GM12878 (cell line): ENCODE data around the gene OR11A1. TPM values are rescaled to one million over a fixed set of nuclear protein-coding genes. Genes with fewer than 3 reads are reported as not detected.

ENCODE experiments used
- ATAC-seq: fragments of 200-7000 bp; cut with Tn5 transposase; 3 replicates; pipeline ENCODE4 v1.9.1; 2020; ENCODE audit warnings: mild to moderate bottlenecking, moderate library complexity
- BruUV-seq: library from RNA; stranded (reverse); fragments of 400-500 nt; replicated peaks from 2 replicates; lab custom pipeline; 2021; lab: Mats Ljungman, UMichigan
- CTCF ChIA-PET: fragments of 300-600 bp; sonication (Branson Sonifier 250); formaldehyde crosslinking; extraction: SDS; loops from one replicate; lab custom pipeline; 2021; ENCODE audit warnings: inconsistent platforms; lab: Yijun Ruan, JAX
- POLR2A ChIA-PET: fragments of 350-600 bp; formaldehyde crosslinking; extraction: SDS; loops from one replicate; lab custom pipeline; 2021; ENCODE audit warnings: inconsistent platforms; lab: Charles Lee
- RAD21 ChIA-PET: fragments of 300-600 bp; sonication (Branson Sonifier 250); formaldehyde crosslinking; loops from one replicate; lab custom pipeline; 2023; ENCODE audit warnings: antibody characterized with exemption; ENCODE audit not compliant: unreplicated experiment; lab: Charles Lee
- SMC1A ChIA-PET: fragments of 300-600 bp; sonication (Branson Sonifier 250); formaldehyde crosslinking; loops from one replicate; lab custom pipeline; 2023; ENCODE audit not compliant: unreplicated experiment, uncharacterized antibody; lab: Charles Lee
- DNase-seq: peaks from one replicate; pipeline ENCODE4 v3.0.0-alpha.2; 2011; ENCODE audit warnings: low read depth, low spot score
- FAIRE-seq: peaks from 3 replicates; lab custom pipeline; 2011; peaks lifted over from hg19 to GRCh38; lab: Jason Lieb, UNC
- H2AFZ ChIP-seq: 2 replicates; pipeline ENCODE4 v1.6.0; 2011; ENCODE audit warnings: low read depth, low read length, control low read depth; ENCODE audit not compliant: control insufficient read depth
- H3K27ac ChIP-seq: 2 replicates; pipeline ENCODE4 v1.5.1; 2011; ENCODE audit warnings: control low read depth; ENCODE audit not compliant: control insufficient read depth, insufficient read depth
- H3K27me3 ChIP-seq, 2 experiments: replicated peaks in 1 of 2; 2 replicates each; pipeline versions ENCODE4 v1.6.0 to v1.6.1; 2011; ENCODE audit warnings: low read length in 1 of 2; ENCODE audit not compliant: control insufficient read depth in 2 of 2, insufficient read depth in 2 of 2
- H3K36me3 ChIP-seq, 2 experiments: 2 replicates each; pipeline ENCODE4 v1.5.1; 2011; ENCODE audit warnings: low read length in 1 of 2; ENCODE audit not compliant: control insufficient read depth in 2 of 2, insufficient read depth in 2 of 2
- H3K4me1 ChIP-seq: 2 replicates; pipeline ENCODE4 v1.6.1; 2011; ENCODE audit warnings: mild to moderate bottlenecking, low read length, moderate library complexity, mixed read lengths; ENCODE audit not compliant: control insufficient read depth, insufficient read depth
- H3K4me2 ChIP-seq: 2 replicates; pipeline ENCODE4 v1.6.0; 2011; ENCODE audit warnings: control low read depth; ENCODE audit not compliant: control insufficient read depth, insufficient read depth
- H3K4me3 ChIP-seq: fragments of 200-600 bp; sonication (generic); 2 replicates; pipeline ENCODE4 v1.5.1; 2016
- H3K79me2 ChIP-seq: 2 replicates; pipeline ENCODE4 v1.6.0; 2011; ENCODE audit warnings: low read length; ENCODE audit not compliant: control insufficient read depth, insufficient read depth
- H3K9ac ChIP-seq: 2 replicates; pipeline ENCODE4 v1.8.0; 2011; ENCODE audit warnings: low read length, control low read depth, mixed read lengths; ENCODE audit not compliant: control insufficient read depth, insufficient read depth
- H3K9me3 ChIP-seq: replicated peaks from 3 replicates; pipeline ENCODE4 v1.5.1; 2011; ENCODE audit warnings: mild to moderate bottlenecking, low read length; ENCODE audit not compliant: control insufficient read depth, insufficient read depth
- H4K20me1 ChIP-seq: 2 replicates; pipeline ENCODE4 v1.6.0; 2011; ENCODE audit not compliant: control insufficient read depth, insufficient read depth
- IKZF2 ChIP-seq, 2 experiments: fragments of 450-650 bp; IDR thresholded peaks; 2 replicates each; pipeline ENCODE4 v1.6.1; 2017; ENCODE audit warnings: mild to moderate bottlenecking in 2 of 2, moderate library complexity in 2 of 2
- LARP7 ChIP-seq: fragments of 450-650 bp; IDR thresholded peaks from 2 replicates; pipeline ENCODE4 v1.6.1; 2017; ENCODE audit warnings: mild to moderate bottlenecking
- MTA2 ChIP-seq: fragments of 450-650 bp; IDR thresholded peaks from 2 replicates; pipeline ENCODE4 v1.6.1; 2016; ENCODE audit warnings: low read depth, mild to moderate bottlenecking, moderate library complexity
- NFIC ChIP-seq: IDR thresholded peaks from 2 replicates; pipeline ENCODE4 v1.6.1; 2012; ENCODE audit warnings: low read depth, mild to moderate bottlenecking, inconsistent platforms, low read length, moderate library complexity
- NR2C1 ChIP-seq: fragments of 450-650 bp; IDR thresholded peaks from 2 replicates; pipeline ENCODE4 v1.6.1; 2017; ENCODE audit warnings: antibody characterized with exemption, mild to moderate bottlenecking, moderate library complexity
- PAX8 ChIP-seq: fragments of 450-650 bp; IDR thresholded peaks from 2 replicates; pipeline ENCODE4 v1.6.1; 2017; ENCODE audit warnings: mild to moderate bottlenecking, moderate library complexity
- SMAD1 ChIP-seq: fragments of 450-650 bp; IDR thresholded peaks from 2 replicates; pipeline ENCODE4 v1.6.1; 2018; ENCODE audit warnings: mild to moderate bottlenecking, low read depth; ENCODE audit not compliant: partially characterized antibody
- USF2 ChIP-seq: IDR thresholded peaks from 2 replicates; pipeline ENCODE4 v1.6.1; 2011; ENCODE audit warnings: low read depth, low read length, improper control_type of control experiment, borderline replicate concordance
- YY1 ChIP-seq: IDR thresholded peaks from 2 replicates; pipeline ENCODE4 v1.6.1; 2011; ENCODE audit warnings: low read depth, mild to moderate bottlenecking, low read length
- ZBTB4 ChIP-seq: fragments of 450-650 bp; formaldehyde crosslinking; IDR thresholded peaks from 2 replicates; pipeline ENCODE4 v1.4.0; 2022; ENCODE audit warnings: mild to moderate bottlenecking, moderate library complexity
- WGBS: methylation state at CpG from one replicate; pipeline ENCODE4 v1.1.6; 2016; ENCODE audit warnings: low lambda C conversion rate; ENCODE audit not compliant: insufficient replicate concordance, insufficient coverage; ENCODE audit errors: missing lambda C conversion rate; 5-methylcytosine and 5-hydroxymethylcytosine counted together
- in situ Hi-C: fragments of 300-500 bp; cut with MboI; formaldehyde crosslinking; loops from 9 replicates; pipeline ENCODE4 v1.14.3; 2018; ENCODE audit warnings: mixed read lengths
- intact Hi-C: fragments of 100-400 bp; cut with micrococcal nuclease; formaldehyde crosslinking; loops from one replicate; pipeline ENCODE4 v1.14.2; 2022; ENCODE audit not compliant: unreplicated experiment
- polyA plus RNA-seq, 11 experiments: library from polyadenylated mRNA; depleted of rRNA in 4 of 11; unstranded in 6 of 11; stranded (reverse) in 5 of 11; fragments of >200 nt; fragmentation: Nextera tagmentation in 4 of 11; fragmentation: Illumina TruSeq in 1 of 11; extraction: Ambion mirVana in 4 of 11; extraction: Trizol in 1 of 11; gene quantifications; 1 replicate in 1 of 11; 2 replicates in 10 of 11; pipeline versions ENCODE4 v1.2.1 to v1.2.3, GENCODE V29; 2011 to 2016; ENCODE audit warnings: inconsistent platforms in 2 of 11, missing spikeins in 2 of 11, low read depth in 1 of 11
- total RNA-seq, 4 experiments: library from RNA; depleted of rRNA in 3 of 4; stranded (reverse); fragments of >200 nt in 3 of 4; fragmentation: Illumina TruSeq in 1 of 4; extraction: Trizol in 1 of 4; gene quantifications; 2 replicates each; pipeline versions ENCODE4 v1.2.1 to v1.2.3, GENCODE V29; 2013 to 2021
- TF ChIP-seq, protein P1 (sequence below): fragments of 450-650 bp; IDR thresholded peaks from 2 replicates; pipeline ENCODE4 v1.6.1; 2017; ENCODE audit warnings: low read depth, mild to moderate bottlenecking, moderate library complexity

Gene OR11A1
- total and polyA plus RNA-seq, 10 of the 15 experiments (the other 5 are each of a cell fraction or from before 2014, with no cell fraction given): not detected

- no peak overlapping the region for H3K9ac ChIP-seq
- in situ Hi-C loops: no loop called here
- no peak overlapping the region for H2AFZ ChIP-seq
- no peaks in the 10 kb centered on the region for H3K79me2 ChIP-seq
- H3K27me3 ChIP-seq: no peaks in the 10 kb centered on the region; a peak in 1 of 4 replicates
- FAIRE-seq (no peak), ATAC-seq (no peak), DNase-seq (no peak)
- H4K20me1 ChIP-seq: no peaks in the 10 kb centered on the region
- ChIA-PET POLR2A (no interaction called here), CTCF (no interaction called here), RAD21 (no interaction called here), SMC1A (no interaction called here)
- H3K4me3 ChIP-seq: no peak overlapping the region
- H3K4me1 ChIP-seq: no peaks in the 10 kb centered on the region
- intact Hi-C loops: no loop called here
- H3K4me2 ChIP-seq: no peak overlapping the region
- no peak overlapping the region for H3K27ac ChIP-seq
- no peaks in the 10 kb centered on the region for H3K36me3 ChIP-seq
- no TSS peak for BruUV-seq
- H3K9me3 ChIP-seq: no peaks in the 10 kb centered on the region
- WGBS: 55% methylated on average over 8 of the region's 8 CpGs
- TF ChIP-seq PAX8 (no peak), NFIC (no peak), LARP7 (no peak), MTA2 (no peak), ZBTB4 (CRISPR knock-in tag) (no peak), NR2C1 (no peak), IKZF2 (IDR thresholded peaks at IDR 0.05) (no peak), SMAD1 (no peak), USF2 (no peak), YY1 (no peak)
- TF ChIP-seq, protein P1, sequence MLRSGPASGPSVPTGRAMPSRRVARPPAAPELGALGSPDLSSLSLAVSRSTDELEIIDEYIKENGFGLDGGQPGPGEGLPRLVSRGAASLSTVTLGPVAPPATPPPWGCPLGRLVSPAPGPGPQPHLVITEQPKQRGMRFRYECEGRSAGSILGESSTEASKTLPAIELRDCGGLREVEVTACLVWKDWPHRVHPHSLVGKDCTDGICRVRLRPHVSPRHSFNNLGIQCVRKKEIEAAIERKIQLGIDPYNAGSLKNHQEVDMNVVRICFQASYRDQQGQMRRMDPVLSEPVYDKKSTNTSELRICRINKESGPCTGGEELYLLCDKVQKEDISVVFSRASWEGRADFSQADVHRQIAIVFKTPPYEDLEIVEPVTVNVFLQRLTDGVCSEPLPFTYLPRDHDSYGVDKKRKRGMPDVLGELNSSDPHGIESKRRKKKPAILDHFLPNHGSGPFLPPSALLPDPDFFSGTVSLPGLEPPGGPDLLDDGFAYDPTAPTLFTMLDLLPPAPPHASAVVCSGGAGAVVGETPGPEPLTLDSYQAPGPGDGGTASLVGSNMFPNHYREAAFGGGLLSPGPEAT: no peak
Observed at GRCh38 chr6:29489286-29489685, 32.4 kb upstream of the OR11A1 start.
